H9 (cell line): ENCODE measurements around the gene CHD9NB. TPM values are rescaled to one million over a fixed set of nuclear protein-coding genes. Genes with fewer than 3 reads are reported as not detected.

Experiments
- DNase-seq: peaks from one replicate; pipeline ENCODE4 v3.0.0-alpha.2; 2017
- H2AFZ ChIP-seq: one replicate; pipeline ENCODE4 v1.6.1; 2013; ENCODE audit warnings: mild to moderate bottlenecking, low read length, control low read depth, moderate library complexity
- H2AK5ac ChIP-seq: 2 replicates; pipeline ENCODE4 v1.6.1; 2013; ENCODE audit warnings: low read length, control low read depth, mixed read lengths; ENCODE audit not compliant: insufficient read length
- H2BK120ac ChIP-seq: one replicate; pipeline ENCODE4 v1.6.1; 2013; ENCODE audit warnings: low read depth, mild to moderate bottlenecking, low read length, control low read depth, inconsistent platforms; ENCODE audit not compliant: poor library complexity, severe bottlenecking
- H2BK12ac ChIP-seq: 2 replicates; pipeline ENCODE4 v1.6.1; 2013; ENCODE audit warnings: low read length, control low read depth, mixed read lengths, low read depth; ENCODE audit not compliant: insufficient read length
- H2BK15ac ChIP-seq: 2 replicates; pipeline ENCODE4 v1.6.1; 2013; ENCODE audit warnings: low read depth, low read length, control low read depth
- H2BK20ac ChIP-seq: one replicate; pipeline ENCODE4 v1.6.1; 2013; ENCODE audit warnings: low read depth, mild to moderate bottlenecking, low read length, control low read depth, inconsistent platforms; ENCODE audit not compliant: poor library complexity, severe bottlenecking
- H2BK5ac ChIP-seq: 2 replicates; pipeline ENCODE4 v1.6.1; 2013; ENCODE audit warnings: low read length, control low read depth, mixed read lengths; ENCODE audit not compliant: insufficient read length
- H3K14ac ChIP-seq: 2 replicates; pipeline ENCODE4 v1.6.1; 2013; ENCODE audit warnings: low read length, control low read depth; ENCODE audit not compliant: insufficient read depth
- H3K18ac ChIP-seq: 2 replicates; pipeline ENCODE4 v1.6.1; 2013; ENCODE audit warnings: low read depth, mild to moderate bottlenecking, mixed read lengths, low read length, control low read depth; ENCODE audit not compliant: insufficient read length
- H3K23ac ChIP-seq: 2 replicates; pipeline ENCODE4 v1.6.1; 2013; ENCODE audit warnings: low read length, control low read depth, mixed read lengths, low read depth; ENCODE audit not compliant: insufficient read length
- H3K23me2 ChIP-seq: 2 replicates; pipeline ENCODE4 v1.6.1; 2013; ENCODE audit warnings: low read depth, mild to moderate bottlenecking, mixed read lengths, low read length, control low read depth; ENCODE audit not compliant: insufficient read length, poor library complexity, severe bottlenecking
- H3K27ac ChIP-seq: 2 replicates; pipeline ENCODE4 v1.5.1; 2013; ENCODE audit warnings: low read length, control low read depth, mixed read lengths, low read depth; ENCODE audit not compliant: insufficient read length
- H3K27me3 ChIP-seq: 2 replicates; pipeline ENCODE4 v1.6.1; 2013; ENCODE audit warnings: low read length, control low read depth, inconsistent platforms; ENCODE audit not compliant: insufficient read depth
- H3K4ac ChIP-seq: 2 replicates; pipeline ENCODE4 v1.6.1; 2013; ENCODE audit warnings: low read depth, mild to moderate bottlenecking, control low read depth, inconsistent platforms, low read length, moderate library complexity
- H3K4me1 ChIP-seq: 2 replicates; pipeline ENCODE4 v1.6.1; 2013; ENCODE audit warnings: low read length, control low read depth, inconsistent platforms; ENCODE audit not compliant: insufficient read depth
- H3K4me2 ChIP-seq: 2 replicates; pipeline ENCODE4 v1.6.1; 2013; ENCODE audit warnings: low read length, control low read depth, mixed read lengths; ENCODE audit not compliant: insufficient read length, insufficient read depth
- H3K56ac ChIP-seq: 2 replicates; pipeline ENCODE4 v1.6.1; 2013; ENCODE audit warnings: low read depth, mild to moderate bottlenecking, mixed read lengths, low read length, control low read depth; ENCODE audit not compliant: insufficient read length
- H3K79me1 ChIP-seq: 2 replicates; pipeline ENCODE4 v1.6.1; 2013; ENCODE audit warnings: low read depth, mild to moderate bottlenecking, moderate library complexity, low read length, control low read depth, inconsistent platforms; ENCODE audit not compliant: insufficient read depth, poor library complexity, severe bottlenecking
- H3K79me2 ChIP-seq: 2 replicates; pipeline ENCODE4 v1.6.1; 2013; ENCODE audit warnings: low read length, control low read depth, inconsistent platforms; ENCODE audit not compliant: insufficient read depth
- H3K9ac ChIP-seq: 2 replicates; pipeline ENCODE4 v1.6.1; 2013; ENCODE audit warnings: low read length, control low read depth, mixed read lengths; ENCODE audit not compliant: insufficient read length; ENCODE audit errors: extremely low read depth
- H3K9me3 ChIP-seq: one replicate; pipeline ENCODE4 v1.6.1; 2013; ENCODE audit warnings: low read depth, low read length, inconsistent platforms; ENCODE audit not compliant: control insufficient read depth
- H3T11ph ChIP-seq: one replicate; pipeline ENCODE4 v1.6.1; 2013; ENCODE audit warnings: mild to moderate bottlenecking, low read length, control low read depth, inconsistent platforms
- H4K20me1 ChIP-seq: one replicate; pipeline ENCODE4 v1.6.1; 2013; ENCODE audit not compliant: control insufficient read depth, insufficient read length, insufficient read depth
- H4K5ac ChIP-seq: 2 replicates; pipeline ENCODE4 v1.6.1; 2013; ENCODE audit warnings: low read depth, mild to moderate bottlenecking, mixed read lengths, low read length, control low read depth; ENCODE audit not compliant: insufficient read length
- H4K8ac ChIP-seq: replicated peaks from 2 replicates; pipeline ENCODE4 v1.6.1; 2013; ENCODE audit warnings: low read length, control low read depth, mixed read lengths, low read depth; ENCODE audit not compliant: insufficient read length
- H4K91ac ChIP-seq: 2 replicates; pipeline ENCODE4 v1.6.1; 2013; ENCODE audit warnings: low read depth, mild to moderate bottlenecking, moderate library complexity, mixed read lengths, low read length, control low read depth; ENCODE audit not compliant: insufficient read length
- H3K27ac Mint-ChIP-seq, 3 experiments: 2 replicates in 2 of 3; 3 replicates in 1 of 3; pipeline ENCODE4 v1.8.0; 2020 to 2021; ENCODE audit warnings: mixed read lengths in 3 of 3, mild to moderate bottlenecking in 1 of 3, moderate library complexity in 1 of 3
- H3K27me3 Mint-ChIP-seq: 2 replicates; pipeline ENCODE4 v1.8.0; 2021; ENCODE audit warnings: low read depth, mild to moderate bottlenecking, moderate library complexity, mixed read lengths
- H3K36me3 Mint-ChIP-seq, 3 experiments: 2 replicates in 2 of 3; 3 replicates in 1 of 3; pipeline ENCODE4 v1.8.0; 2020 to 2021; ENCODE audit warnings: low read depth in 3 of 3, mixed read lengths in 3 of 3; ENCODE audit not compliant: insufficient read depth in 1 of 3
- H3K4me1 Mint-ChIP-seq, 2 experiments: 2 replicates each; pipeline ENCODE4 v1.8.0; 2020; ENCODE audit warnings: mixed read lengths in 2 of 2
- H3K4me3 Mint-ChIP-seq, 2 experiments: 2 replicates in 1 of 2; 3 replicates in 1 of 2; pipeline ENCODE4 v1.8.0; 2020 to 2021; ENCODE audit warnings: mild to moderate bottlenecking in 2 of 2, mixed read lengths in 2 of 2, moderate library complexity in 1 of 2
- H3K9me3 Mint-ChIP-seq, 2 experiments: 2 replicates in 1 of 2; 3 replicates in 1 of 2; pipeline ENCODE4 v1.8.0; 2020; ENCODE audit warnings: mild to moderate bottlenecking in 2 of 2, mixed read lengths in 2 of 2, moderate library complexity in 1 of 2
- WGBS: extraction: QIAGEN DNeasy Blood & Tissue Kit; methylation state at CpG from one replicate; pipeline ENCODE4 v1.1.7; 2013; ENCODE audit warnings: missing lambda C conversion rate, low lambda C conversion rate, mixed read lengths; ENCODE audit not compliant: insufficient read length; ENCODE audit errors: extremely low coverage; 5-methylcytosine and 5-hydroxymethylcytosine counted together
- total RNA-seq: library from RNA; stranded (reverse); gene quantifications from 2 replicates; pipeline ENCODE4 v1.2.1, GENCODE V29; 2021
- TF ChIP-seq, protein P1 (sequence below): fragments of 200-600 bp; sonication (generic); conservative IDR thresholded peaks from 3 replicates; pipeline ENCODE4 v1.8.0; 2021; ENCODE audit warnings: antibody characterized with exemption, mild to moderate bottlenecking

The CHD9NB gene
- total RNA-seq, 1 experiment from 2014 or later = 3.3 TPM

DNA sequence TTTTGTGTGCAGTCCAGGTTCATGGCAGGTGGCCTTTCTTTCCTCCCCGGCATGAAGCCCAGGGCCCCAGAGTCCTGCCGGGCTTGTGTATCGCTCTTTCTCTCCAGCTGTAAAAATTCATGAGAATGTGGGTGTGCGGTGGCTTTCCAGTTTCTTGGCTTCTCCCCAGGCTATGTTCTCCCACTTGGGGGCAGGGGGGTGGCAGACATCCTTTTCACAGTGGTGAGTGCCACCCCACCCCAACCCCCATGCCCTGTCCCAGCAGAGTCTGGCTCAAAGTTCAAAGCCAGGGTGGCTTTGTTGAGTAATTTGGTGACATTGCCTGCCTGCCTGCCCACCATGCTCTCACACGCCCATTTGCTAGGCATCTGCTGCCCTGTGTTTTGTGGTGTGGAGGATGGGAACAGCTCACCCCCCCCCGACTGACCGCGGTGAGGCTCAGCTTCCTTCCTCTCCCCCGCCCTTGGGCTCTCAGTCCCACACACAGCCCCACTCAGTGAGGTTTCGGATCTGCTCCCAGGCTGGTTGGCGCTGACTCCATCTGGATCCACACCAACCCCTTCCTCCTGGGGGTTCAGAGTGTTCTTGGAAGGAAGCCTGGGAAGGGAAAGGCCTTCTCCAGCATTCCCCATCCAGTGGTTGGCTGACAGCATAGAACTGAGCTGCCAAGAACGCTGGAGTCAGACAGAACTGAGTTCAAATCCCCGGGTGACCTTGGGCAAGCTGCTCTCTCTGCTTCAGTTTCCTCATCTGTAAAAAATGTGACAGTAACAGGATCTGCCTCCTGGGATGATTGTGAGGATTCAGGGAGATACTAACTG, 38.1 kb upstream of the CHD9NB start:
- Histone ChIP-seq H4K5ac (no peak overlapping the region), H3K18ac (no peak overlapping the region), H3K23me2 (no peaks in the 10 kb centered on the region), H2BK120ac (no peak overlapping the region), H2BK5ac (no peak overlapping the region), H2AFZ (no peak overlapping the region), H2AK5ac (no peak overlapping the region), H2BK15ac (no peak overlapping the region), H3K9me3 (no peaks in the 10 kb centered on the region), H3K27me3 (no peaks in the 10 kb centered on the region), H3K79me1 (no peaks in the 10 kb centered on the region), H3T11ph (no peak overlapping the region), H3K4me1 (peaks cover 18% of the 10 kb centered on the region; the same call in 1 of the 2 replicates), H3K27ac (peak overlapping the region; percentile 56), H3K4me2 (peak overlapping the region; percentile 23), H4K8ac (no peak overlapping the region), H3K56ac (no peak overlapping the region), H3K23ac (no peak overlapping the region), H3K79me2 (no peaks in the 10 kb centered on the region), H2BK12ac (no peak overlapping the region), H2BK20ac (no peak overlapping the region), H3K4ac (no peak overlapping the region), H4K91ac (no peak overlapping the region), H3K14ac (no peak overlapping the region), H3K9ac (no peak overlapping the region), H4K20me1 (no peaks in the 10 kb centered on the region)
- WGBS = no CpG with 5 or more reads among the region's 13 CpGs
- Mint-ChIP-seq H3K27ac (peak overlapping the region; percentile 85 to 99 (median 97)), H3K4me1 (peaks cover 66 to 71% of the 10 kb centered on the region in 2 experiments), H3K4me3 (peak overlapping the region; percentile 23 to 77; a peak in 4 of 5 replicates), H3K27me3 (no peaks in the 10 kb centered on the region), H3K36me3 (peaks cover 0 to 8% (median 4%) of the 10 kb centered on the region in 3 experiments; a peak in 4 of 7 replicates), H3K9me3 (no peaks in the 10 kb centered on the region)
- TF ChIP-seq, protein P1, sequence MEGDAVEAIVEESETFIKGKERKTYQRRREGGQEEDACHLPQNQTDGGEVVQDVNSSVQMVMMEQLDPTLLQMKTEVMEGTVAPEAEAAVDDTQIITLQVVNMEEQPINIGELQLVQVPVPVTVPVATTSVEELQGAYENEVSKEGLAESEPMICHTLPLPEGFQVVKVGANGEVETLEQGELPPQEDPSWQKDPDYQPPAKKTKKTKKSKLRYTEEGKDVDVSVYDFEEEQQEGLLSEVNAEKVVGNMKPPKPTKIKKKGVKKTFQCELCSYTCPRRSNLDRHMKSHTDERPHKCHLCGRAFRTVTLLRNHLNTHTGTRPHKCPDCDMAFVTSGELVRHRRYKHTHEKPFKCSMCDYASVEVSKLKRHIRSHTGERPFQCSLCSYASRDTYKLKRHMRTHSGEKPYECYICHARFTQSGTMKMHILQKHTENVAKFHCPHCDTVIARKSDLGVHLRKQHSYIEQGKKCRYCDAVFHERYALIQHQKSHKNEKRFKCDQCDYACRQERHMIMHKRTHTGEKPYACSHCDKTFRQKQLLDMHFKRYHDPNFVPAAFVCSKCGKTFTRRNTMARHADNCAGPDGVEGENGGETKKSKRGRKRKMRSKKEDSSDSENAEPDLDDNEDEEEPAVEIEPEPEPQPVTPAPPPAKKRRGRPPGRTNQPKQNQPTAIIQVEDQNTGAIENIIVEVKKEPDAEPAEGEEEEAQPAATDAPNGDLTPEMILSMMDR = no peak
- DNase-seq = no peak
